ENCODE measurements around the gene NCAM1. TPM values are rescaled to one million over a fixed set of nuclear protein-coding genes. Genes with fewer than 3 reads are reported as not detected.

NCAM1 gene
- total and polyA plus RNA-seq, 7 donors: 0.46 to 124 (median 64.2) TPM

GRCh38 chr11:113234888-113235287 lies 273.7 kb downstream of the NCAM1 start:
- Histone ChIP-seq H3K4me3 (no peak overlapping the region), H3K9me3 (no peaks in the 10 kb centered on the region), H3K27me3 (no peaks in the 10 kb centered on the region), H3K27ac (no peak overlapping the region), H3K36me3 (peaks cover 0 to 8% (median 2%) of the 10 kb centered on the region in 4 donors), H3K4me1 (no peaks in the 10 kb centered on the region)
- 94 to 97% methylated on average over 14 of the region's 14 CpGs for WGBS, 2 donors
- intact Hi-C loops (cut with DNase I): no loop called here
- no peak for DNase-seq
- TF ChIP-seq EP300 (IDR thresholded peaks at IDR 0.05) (no peak), POLR2AphosphoS5 (IDR thresholded peaks at IDR 0.05) (no peak), CTCF (IDR thresholded peaks at IDR 0.05) (no peak), POLR2A (IDR thresholded peaks at IDR 0.05) (no peak)

- peaks cover 0 to 8% (median 2%) of the 10 kb centered on the region in 4 donors for H3K36me3 ChIP-seq
- DNase-seq: no peak
- H3K9me3 ChIP-seq: no peaks in the 10 kb centered on the region
- 84 to 90% methylated on average over 4 of the region's 4 CpGs for WGBS, 2 donors
- no peak overlapping the region for H3K4me3 ChIP-seq
- H3K27me3 ChIP-seq: no peaks in the 10 kb centered on the region
- intact Hi-C loops (cut with DNase I): no loop called here
- H3K27ac ChIP-seq: no peak overlapping the region
- TF ChIP-seq POLR2AphosphoS5 (IDR thresholded peaks at IDR 0.05): no peak
- no peak for TF ChIP-seq EP300 (IDR thresholded peaks at IDR 0.05)
- TF ChIP-seq POLR2A (IDR thresholded peaks at IDR 0.05): no peak
- TF ChIP-seq CTCF (IDR thresholded peaks at IDR 0.05): no peak
- peaks cover 0 to 12% (median 6%) of the 10 kb centered on the region in 4 donors for H3K4me1 ChIP-seq
Observed at GRCh38 chr11:113237261-113237660, 276.0 kb downstream of the NCAM1 start.

- no peaks in the 10 kb centered on the region for H3K27me3 ChIP-seq
- H3K4me1 ChIP-seq: peaks cover 0 to 22% (median 14%) of the 10 kb centered on the region in 4 donors
- H3K9me3 ChIP-seq: no peaks in the 10 kb centered on the region
- 82 to 93% methylated on average over 5 of the region's 5 CpGs for WGBS, 2 donors
- peaks cover 0 to 5% (median 2%) of the 10 kb centered on the region in 4 donors for H3K36me3 ChIP-seq
- H3K27ac ChIP-seq: no peak overlapping the region
- TF ChIP-seq CTCF (IDR thresholded peaks at IDR 0.05): no peak
- no peak for TF ChIP-seq EP300 (IDR thresholded peaks at IDR 0.05)
- TF ChIP-seq POLR2AphosphoS5 (IDR thresholded peaks at IDR 0.05): no peak
- TF ChIP-seq POLR2A (IDR thresholded peaks at IDR 0.05): no peak
- no peak for DNase-seq
- no peak overlapping the region for H3K4me3 ChIP-seq
- intact Hi-C loops (cut with DNase I): no loop called here
Observed at GRCh38 chr11:113238721-113239120, 277.5 kb downstream of the NCAM1 start.

GRCh38 chr11:113240389-113240788 lies 279.2 kb downstream of the NCAM1 start:
- DNase-seq: no peak
- Histone ChIP-seq H3K36me3 (peaks cover 0 to 5% (median 2%) of the 10 kb centered on the region in 4 donors), H3K4me1 (peaks cover 0 to 25% (median 16%) of the 10 kb centered on the region in 4 donors), H3K27ac (no peak overlapping the region), H3K4me3 (no peak overlapping the region), H3K9me3 (no peaks in the 10 kb centered on the region), H3K27me3 (no peaks in the 10 kb centered on the region)
- TF ChIP-seq EP300 (IDR thresholded peaks at IDR 0.05) (no peak), POLR2AphosphoS5 (IDR thresholded peaks at IDR 0.05) (no peak), POLR2A (IDR thresholded peaks at IDR 0.05) (no peak), CTCF (IDR thresholded peaks at IDR 0.05) (no peak)
- intact Hi-C loops (cut with DNase I): no loop called here
- 57 to 78% methylated on average over 5 of the region's 5 CpGs for WGBS, 2 donors

All from sigmoid colon (tissue), 7 donors.